M059J (cell line): Measurements from ENCODE around the gene ALX3. TPM values are rescaled to one million over a fixed set of nuclear protein-coding genes. Genes with fewer than 3 reads are reported as not detected.

ENCODE experiments used
- DNase-seq: peaks from one replicate; pipeline ENCODE4 v3.0.0-alpha.2; 2012; ENCODE audit warnings: low read depth
- total RNA-seq: library from RNA; depleted of rRNA; stranded (reverse); fragments of >200 nt; shearing (Covaris generic); gene quantifications from 2 replicates; pipeline ENCODE4 v1.2.3, GENCODE V29; 2014; rRNA removed

The ALX3 gene
- not detected in 2 replicates for total RNA-seq

DNA sequence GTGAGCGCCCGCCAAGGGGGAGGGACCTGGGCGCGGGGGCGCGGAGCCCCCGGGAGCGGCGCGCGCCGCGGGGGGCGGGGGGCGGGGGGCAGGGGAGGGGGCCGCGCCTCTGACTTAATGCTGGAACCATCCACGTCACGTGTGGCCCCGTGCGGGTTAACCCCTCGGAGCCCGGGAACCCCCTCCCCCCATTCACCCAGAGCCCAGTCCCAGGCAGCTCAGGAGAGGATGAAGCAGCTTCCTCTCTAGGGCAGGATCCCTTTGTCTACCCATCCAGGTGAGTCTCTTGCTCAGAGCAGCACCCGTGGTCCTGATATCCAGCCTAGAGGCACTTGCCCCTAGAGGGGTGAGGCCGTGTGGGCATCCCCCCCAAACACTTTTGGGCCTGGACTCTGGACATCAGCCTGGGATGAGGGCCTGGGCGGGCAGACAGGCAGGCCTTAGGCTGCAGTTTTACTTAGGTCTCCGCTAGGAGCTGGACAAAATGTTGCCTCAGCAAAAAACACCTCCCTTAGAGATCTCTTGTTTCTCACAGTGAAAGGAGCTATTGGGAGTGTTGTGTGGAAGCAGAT is at the start of gene ALX3:
Gene ALX3 (minus strand): TSS at position 2 of the 572 bp plus-strand sequence. CDS start 60 bp downstream, outside the sequence.
- DNase-seq: no peak

DNA sequence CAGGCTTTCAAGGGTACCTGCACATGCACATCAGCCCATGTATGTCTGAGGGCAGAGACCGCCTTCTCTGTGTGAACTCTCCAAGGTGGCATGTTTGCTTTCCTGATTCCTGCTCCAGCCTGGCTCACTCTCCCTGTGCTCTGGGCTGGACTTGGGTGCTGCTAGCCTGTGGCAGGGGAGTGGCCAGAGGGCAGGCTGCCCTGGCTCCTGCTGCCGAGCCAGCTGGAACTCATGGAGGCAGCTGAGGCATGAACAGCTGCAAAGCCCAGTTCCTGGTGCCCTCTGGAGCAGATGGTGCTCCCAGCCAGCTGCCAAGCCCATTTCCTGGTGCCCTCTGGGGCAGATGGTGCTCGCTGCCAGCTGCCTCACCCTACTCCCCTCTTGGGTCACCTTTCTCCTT is 49.4 kb upstream of the ALX3 start:
- DNase-seq: no peak

DNA sequence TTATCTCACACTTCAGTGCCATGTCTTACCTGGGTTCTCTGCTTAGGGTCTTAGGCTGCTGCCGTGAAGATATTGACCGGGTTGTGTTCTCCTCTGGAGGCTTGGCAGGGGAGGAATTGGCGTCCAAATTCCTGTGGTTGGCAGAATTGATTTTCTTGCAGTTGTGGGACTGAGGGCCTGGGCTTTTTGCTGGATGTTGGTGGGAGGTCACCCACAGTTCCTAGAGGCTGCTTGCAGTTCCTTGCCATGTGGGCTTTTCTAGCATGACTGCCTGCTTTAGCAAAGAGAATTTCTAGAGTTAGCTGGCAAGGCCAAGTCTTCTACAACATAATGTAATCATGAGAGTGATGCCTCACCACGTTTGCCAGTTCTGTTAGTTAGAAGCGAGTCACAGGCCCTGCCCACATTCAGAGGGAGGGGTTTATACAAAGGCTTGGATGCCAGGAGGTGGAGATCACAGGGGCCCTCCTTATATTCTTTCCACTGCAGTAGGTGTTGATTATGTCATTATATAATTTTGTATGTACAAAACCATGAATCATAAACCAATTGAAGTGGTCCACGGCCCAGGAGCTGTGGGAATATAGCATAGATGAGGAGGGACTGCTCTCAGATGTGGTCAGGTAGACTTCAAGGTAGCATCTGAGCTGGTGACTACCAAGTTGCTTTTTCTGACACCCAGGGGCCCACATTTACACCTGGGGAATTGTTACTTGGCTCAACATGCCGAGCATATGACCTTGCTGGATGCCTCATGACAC is 48.3 kb upstream of the ALX3 start:
- DNase-seq: no peak

DNA sequence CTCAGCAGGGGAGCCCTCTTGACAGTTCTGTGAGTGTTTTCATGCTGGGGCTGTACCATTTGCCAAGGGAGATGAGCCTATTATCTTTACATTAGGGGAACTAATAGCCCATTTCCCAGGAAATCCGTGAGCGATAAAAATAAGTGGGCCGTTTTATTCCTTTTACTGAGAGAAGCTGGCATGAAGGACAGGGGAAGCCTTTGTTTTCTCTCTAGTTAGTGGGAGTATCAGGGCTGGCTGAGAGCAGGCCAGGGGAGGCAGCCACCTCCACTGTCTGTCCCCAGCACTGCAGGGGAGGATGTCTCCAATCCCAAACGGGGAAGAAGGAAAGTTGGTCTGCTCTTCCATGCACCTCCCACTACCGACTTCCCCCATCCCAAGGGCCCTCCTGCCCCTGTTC is 44.3 kb upstream of the ALX3 start:
- DNase-seq: no peak

DNA sequence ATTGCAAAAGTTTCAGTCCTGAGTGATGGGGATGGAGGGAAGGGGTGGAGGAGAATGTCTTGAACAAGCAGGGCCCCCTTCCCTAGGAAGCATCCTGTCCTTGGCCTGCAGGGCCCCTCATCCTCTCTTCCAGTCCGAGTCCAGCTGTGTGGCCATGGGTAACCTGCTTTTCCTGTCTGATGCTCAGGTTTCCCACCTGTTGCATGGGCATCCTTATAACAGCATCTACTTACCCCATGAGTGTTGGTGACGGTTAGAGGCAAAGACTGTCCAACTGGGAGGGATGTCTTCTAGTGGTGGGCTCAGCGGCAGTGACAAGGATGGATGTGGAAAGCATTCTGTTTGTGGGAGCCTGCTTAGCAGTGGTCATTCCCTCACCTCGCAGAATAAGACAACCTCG is 43.7 kb upstream of the ALX3 start:
- DNase-seq: no peak

DNA sequence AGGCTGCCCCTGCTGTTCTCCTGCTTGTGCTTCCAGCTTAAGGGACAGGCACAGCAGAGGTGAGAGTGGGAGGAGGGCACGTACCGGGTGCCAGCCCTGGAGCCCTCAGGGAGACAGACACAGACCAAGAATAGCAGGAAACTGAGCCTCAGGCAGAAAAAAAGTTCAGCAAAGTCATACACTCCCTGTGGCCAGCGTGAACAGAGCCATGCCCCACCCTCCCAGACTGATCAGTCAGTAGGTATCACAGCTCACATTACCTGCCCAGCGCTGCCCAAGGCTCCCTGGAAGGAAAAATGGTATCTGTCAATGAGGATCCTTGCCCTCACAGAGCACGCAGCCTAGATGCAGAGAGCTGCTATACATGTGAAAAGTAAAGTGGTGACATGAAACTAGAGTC is 43.1 kb upstream of the ALX3 start:
- DNase-seq: no peak

DNA sequence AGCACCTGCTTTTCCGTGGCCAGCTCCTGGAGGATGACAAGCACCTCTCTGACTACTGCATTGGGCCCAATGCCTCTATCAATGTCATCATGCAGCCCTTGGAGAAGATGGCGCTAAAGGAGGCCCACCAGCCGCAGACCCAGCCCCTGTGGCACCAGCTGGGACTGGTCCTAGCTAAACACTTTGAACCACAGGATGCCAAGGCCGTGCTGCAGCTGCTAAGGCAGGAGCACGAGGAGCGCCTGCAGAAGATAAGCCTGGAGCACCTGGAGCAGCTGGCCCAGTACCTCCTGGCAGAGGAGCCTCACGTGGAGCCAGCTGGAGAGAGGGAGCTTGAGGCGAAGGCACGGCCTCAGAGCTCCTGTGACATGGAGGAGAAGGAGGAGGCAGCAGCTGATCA is 42.2 kb upstream of the ALX3 start:
- no peak for DNase-seq

GRCh38 chr1:110112143-110112542 is 41.7 kb upstream of the ALX3 start, which contains the start of gene UBL4B:
Gene UBL4B (plus strand): TSS chr1:110112443. CDS start chr1:110112535, 92 bp downstream.
- no peak for DNase-seq

DNA sequence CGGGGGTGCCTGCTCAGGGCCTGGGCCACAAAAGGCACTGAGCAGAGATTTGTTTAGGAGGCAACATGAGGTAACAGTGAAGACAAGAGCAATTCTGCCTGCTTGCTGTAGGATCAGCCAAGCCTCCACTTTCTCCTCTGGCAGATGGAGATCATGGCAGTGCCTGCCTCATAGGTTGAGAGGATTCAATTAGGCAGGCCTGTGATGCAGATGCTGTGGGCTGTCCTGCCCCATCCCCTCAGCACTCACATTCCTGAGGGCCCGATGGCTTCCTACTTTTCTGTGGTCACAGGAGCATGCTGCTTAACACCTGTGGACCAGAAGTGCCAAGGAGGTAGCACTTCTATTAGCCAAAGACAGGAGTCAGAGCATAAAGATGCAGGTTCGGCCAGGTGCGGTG is 40.6 kb upstream of the ALX3 start:
- no peak for DNase-seq

DNA sequence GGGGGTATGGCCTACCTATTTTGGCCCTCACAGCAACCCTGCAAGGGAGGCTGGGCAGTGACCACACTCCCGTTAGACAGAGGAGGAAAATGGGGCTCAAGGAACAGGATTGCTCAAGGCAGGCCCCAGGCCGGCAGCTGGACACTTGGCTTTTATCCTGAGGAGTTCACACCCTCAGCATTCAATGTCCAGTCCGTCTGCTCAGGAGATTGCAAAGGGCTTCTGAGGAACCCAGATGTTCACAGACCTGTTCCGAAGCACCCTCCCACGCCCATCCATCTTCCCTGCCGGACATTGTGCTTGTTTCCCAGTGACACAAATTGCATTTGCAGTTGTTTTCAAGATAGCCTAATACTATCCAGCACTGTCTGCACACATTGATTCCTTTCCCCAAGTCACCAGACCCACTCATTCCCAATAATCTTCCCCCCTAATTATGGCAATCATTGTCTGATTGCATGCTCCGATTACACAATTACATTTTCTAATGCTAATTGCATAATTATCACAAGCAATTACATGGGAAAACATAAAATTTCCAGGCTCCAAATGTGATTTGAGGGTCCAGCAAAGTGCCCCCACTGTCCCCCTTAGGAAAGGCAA is 37.5 kb upstream of the ALX3 start:
- no peak for DNase-seq

DNA sequence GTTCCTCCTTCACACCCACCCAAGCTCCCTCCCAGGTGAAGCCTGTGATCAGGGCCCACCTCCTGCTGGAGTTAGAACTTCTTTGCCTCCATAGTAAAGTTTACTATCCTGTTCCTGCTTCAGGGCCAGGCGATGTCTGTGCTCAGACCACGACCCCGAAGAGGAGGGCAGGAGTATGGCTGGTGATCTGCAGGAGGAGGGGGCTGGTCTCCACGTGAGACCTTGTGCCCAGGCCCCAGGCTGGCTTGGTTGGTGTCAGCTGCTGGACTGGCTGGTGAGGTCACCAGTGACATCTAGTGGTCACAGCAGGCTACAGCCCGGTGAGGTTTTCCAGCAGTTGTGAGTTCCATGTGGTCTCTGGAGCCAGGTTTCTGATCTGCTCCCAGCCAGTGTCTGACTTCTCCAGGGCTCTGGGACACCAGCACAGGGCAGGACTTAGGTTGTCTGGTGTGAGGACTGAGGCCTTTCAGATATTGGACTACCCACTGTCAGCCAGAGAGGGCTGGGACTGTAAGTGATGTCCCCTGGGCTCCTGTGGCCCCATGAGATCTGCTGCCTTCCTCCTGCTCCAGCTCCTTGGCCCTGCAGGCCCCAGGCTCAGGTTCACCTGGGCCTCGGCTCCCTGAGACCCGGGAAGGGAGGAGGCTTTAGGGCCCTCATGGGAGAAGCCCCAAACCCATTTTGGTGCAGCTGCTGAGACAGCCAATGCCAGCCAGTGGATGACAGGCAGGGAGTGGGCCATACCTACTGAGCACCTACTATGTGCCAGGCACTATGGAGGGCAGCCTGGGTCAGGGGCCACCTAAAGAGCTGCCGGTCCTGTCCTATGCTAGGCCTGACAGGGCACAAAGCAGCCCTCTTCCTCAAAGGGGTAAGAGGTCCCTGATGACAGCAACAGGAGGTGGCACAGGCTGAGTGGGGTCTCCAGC is 35.8 kb upstream of the ALX3 start:
- peak; percentile 63 for DNase-seq

GRCh38 chr1:110102081-110102480 is 31.6 kb upstream of the ALX3 start:
- peak; percentile 70 for DNase-seq

DNA sequence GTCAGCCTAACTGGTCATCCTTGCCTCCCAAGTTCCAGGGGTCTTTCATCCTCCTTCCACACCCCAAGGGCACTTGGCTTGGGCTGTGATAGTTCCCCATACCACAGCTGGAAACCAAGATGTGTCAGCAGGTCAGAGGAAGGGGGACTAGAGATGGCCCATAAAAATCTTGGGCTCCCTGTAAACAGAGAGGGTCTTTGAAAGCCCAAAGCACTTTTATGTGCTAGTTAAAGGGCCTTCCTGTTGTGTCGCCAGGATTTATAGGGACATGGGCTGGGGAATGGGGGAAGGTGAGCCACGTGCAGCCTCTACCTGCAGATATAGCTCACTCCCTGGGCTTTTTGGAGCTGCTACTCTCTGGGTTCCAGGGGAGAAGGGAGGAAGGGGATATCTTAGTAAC is 29.9 kb upstream of the ALX3 start:
- DNase-seq: no peak

DNA sequence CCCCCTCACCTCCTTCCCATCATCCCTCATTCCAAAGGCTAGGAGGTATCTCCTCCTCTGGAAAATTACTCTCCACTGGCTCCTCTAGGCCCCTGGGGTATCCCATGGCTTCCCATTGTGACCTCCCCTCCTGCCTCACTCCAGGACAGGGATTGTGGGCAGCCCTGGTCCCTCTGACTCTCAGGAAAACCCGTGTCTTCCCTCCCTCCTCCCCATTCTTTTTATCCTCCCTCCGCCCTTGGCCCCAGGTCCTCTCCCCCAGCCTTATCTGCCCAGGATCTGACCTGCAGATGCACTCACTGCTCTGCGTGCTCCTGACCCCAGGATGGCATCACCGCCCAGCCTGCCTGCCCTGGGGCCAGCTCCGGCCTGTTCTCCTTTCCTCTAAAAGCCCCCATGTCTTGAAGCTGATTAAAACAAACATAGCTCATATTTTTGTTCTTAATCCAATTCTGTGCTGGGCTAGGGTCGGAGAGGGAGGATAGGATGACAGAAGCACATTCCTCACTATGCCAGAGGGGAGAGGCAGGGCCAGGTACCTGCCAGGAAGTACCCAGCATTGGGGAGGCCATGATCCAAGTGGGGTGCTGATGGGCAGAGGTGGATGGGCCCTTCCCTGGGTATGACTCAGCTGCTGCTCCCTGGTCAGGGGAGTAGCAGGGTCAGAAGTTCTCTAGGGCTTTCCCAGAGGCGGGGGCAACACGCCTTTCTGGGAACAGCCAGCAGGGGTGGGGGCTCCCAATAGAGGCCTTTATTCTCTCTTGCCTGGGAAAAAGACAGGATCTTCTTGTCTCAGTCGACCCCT is 28.0 kb upstream of the ALX3 start:
- DNase-seq: peak; percentile 79

GRCh38 chr1:110097507-110098221 is 27.2 kb upstream of the ALX3 start:
- DNase-seq: no peak

- DNase-seq: no peak
Measured at GRCh38 chr1:110094931-110095654, 24.6 kb upstream of the ALX3 start.

- DNase-seq: no peak
Measured at GRCh38 chr1:110092991-110093390, 22.5 kb upstream of the ALX3 start.

- DNase-seq: no peak
Measured at GRCh38 chr1:110091791-110092190, 21.3 kb upstream of the ALX3 start.

DNA sequence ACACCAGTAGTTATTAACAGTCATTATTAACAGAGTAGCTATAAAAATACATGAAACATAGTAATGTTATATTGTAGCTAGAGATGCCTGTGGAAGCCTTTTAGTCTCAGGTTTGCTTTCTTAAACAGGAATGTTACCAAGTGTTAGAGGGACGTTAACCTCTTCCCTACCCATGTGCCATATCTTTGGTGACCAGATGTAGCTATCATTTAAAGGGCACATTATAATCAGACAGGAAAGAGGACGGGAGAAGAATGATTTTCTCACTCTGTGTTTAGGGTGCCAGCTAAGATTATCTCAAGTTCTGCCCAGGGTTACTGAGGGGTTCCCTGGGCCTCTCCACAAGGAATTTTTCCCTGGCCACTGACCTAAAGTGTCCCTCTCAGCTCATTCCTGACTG is 20.9 kb upstream of the ALX3 start:
- no peak for DNase-seq
